GM19023 (cell line): ENCODE results near the gene LYVE1.

ENCODE experiments used
- ATAC-seq: cut with Tn5 transposase; IDR thresholded peaks from one replicate; pipeline ENCODE4 v1.9.1; 2021; ENCODE audit warnings: mild to moderate bottlenecking, moderate library complexity; ENCODE audit not compliant: unreplicated experiment

Gene LYVE1

DNA sequence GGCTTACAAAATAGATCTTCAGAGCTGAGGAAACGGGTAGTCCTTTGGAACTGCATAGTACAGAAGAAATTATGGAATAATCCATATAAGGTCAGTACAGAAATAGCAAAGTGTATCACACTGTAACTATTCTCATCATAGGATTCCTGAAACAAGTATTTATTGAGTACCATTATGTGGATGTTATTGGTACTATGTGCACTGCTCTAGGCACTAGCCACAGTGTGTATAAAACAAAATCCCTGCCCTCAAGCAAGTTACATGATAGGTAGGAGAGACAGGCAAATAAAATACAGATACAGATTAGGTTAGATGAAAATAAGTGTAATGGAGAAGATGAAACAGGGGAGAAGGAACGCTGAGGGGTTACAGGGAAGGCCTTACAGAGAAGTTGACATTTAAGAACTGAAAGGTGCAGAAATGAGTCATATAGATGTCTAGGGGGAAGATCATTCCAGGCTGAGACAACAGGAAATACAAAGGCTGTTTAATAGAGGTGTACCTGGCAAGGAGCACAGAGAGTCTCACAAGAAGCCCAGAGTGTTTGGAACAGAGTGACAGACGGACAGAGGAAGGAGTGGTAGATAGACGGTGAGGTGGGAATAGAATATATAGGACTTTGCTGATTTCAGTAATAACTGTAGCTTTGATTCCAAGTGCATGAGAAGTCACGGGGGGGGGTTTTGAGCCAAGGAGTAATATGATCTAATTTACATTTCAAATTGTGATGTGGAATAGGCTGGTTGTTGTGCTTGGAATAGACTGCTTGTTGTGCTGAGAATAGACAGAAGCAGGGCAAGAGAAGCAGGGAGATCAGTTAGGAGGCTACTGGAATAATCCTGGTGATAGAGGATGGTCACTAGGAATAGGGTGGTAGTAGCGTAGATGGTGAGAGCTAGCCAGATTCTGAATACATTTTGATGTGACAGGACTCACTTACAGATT, 41.2 kb downstream of the LYVE1 start:
- ATAC-seq = peak; percentile 45

DNA sequence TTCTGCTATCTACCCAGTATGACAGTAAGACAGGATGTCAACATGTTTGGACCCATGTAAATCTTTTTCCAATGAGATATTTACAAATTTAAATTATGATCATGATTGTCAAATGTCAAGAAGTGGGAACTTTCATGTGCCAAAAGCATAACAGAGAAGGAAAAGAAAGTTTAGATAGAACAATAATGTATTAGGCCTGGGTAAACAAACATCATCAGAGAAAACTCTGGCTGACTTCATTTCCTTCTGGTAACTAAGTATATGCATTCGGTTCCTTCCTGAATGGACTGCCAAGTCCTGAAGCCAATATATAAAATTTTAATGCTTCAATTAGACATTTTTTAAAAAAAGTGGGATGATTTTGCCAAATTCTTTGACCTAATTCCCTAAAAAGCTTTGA, 44.0 kb downstream of the LYVE1 start:
- ATAC-seq = no peak

- no peak for ATAC-seq
Observed at GRCh38 chr11:10522921-10523320, 45.5 kb downstream of the LYVE1 start.

DNA sequence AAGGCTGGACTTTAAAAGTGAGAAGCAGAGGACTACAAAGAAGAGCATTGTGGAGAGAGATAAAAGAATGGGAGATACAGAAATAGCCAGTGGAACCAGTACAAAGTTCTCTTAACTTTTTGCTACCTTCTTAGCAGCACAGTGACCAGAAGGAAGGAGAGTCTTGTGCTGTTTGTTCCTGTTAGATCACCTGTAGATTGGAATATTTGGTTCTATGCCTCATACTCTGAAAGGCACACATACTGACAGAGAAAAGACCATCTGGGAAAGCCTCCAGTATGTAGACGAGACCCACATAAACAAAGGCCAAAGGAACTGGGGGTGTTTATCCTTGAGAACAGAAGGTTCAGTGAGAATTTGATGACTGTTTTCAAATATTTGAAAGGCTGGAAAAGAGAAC, 46.2 kb downstream of the LYVE1 start:
- ATAC-seq = no peak

- ATAC-seq = no peak
Observed at GRCh38 chr11:10520562-10520961, 47.9 kb downstream of the LYVE1 start.

DNA sequence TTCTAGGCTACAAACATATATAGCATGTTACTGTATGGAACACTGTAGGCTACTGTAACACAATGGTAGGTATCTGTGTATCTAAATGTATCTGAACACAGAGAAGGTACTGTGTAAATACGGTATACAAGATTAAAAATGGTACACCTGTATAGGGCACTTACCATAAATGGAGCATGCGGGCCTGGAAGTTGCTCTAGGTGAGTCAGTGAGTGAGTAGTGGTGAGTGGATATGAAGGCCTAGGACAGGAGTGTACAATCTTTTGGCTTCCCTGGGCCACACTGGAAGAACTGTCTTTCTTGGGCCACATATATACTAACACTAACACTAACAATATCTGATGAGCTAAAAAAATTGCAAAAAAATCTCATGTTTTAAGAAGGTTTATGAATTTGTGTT, 48.8 kb downstream of the LYVE1 start:
- no peak for ATAC-seq

- no peak for ATAC-seq
Observed at GRCh38 chr11:10518891-10519290, 49.6 kb downstream of the LYVE1 start.

DNA sequence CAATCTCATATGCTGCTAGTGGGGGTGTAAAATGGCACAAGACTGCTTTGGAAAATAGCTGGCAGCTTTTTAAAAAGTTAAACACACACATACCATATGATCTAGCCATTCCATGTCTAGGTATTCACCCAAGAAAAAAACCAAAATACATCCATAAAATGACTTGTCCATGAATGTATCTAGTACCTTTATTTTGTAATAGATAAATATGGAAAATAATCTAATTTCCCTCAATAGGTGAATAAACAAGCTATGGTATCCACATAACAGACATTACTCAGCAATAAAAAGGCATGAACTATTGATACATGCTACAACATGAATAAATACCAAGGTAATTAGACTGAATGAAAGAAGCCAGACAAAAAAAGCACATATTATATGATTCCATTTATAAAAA, 50.3 kb downstream of the LYVE1 start:
- no peak for ATAC-seq

- ATAC-seq = no peak
Observed at GRCh38 chr11:10515418-10515817, 53.0 kb downstream of the LYVE1 start.

- no peak for ATAC-seq
Observed at GRCh38 chr11:10514709-10515108, 53.8 kb downstream of the LYVE1 start.

- ATAC-seq = no peak
Observed at GRCh38 chr11:10514202-10514601, 54.3 kb downstream of the LYVE1 start.

DNA sequence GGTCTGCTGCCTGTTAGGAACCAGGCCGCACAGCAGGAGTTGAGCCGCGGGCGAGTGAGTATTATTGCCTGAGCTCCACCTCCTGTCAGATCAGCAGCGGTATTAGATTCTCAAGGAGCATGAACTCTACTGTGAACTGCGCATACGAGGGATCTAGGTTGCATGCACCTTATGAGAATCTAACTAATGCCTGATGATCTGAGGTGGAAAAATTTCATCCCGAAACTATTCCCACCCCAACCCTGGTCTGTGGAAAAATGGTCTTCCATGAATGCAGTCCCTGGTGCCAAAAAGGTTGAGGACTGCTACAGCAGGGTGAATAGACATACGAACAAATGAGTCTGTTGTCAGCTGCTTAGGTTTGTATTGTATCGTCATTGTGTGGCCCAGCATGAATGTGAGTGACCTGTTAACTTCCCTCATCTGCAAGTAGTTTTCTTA, 57.3 kb downstream of the LYVE1 start:
- no peak for ATAC-seq
